GM12878 (cell line): ENCODE measurements around the gene SNX8. TPM values are rescaled to one million over a fixed set of nuclear protein-coding genes. Genes with fewer than 3 reads are reported as not detected.
A peak's percentile ranks its signal among the peaks of the same experiment; 100 is the strongest.

Source experiments
- ATAC-seq: fragments of 200-7000 bp; cut with Tn5 transposase; 3 replicates; pipeline ENCODE4 v1.9.1; 2020; ENCODE audit warnings: mild to moderate bottlenecking, moderate library complexity
- BruUV-seq: library from RNA; stranded (reverse); fragments of 400-500 nt; replicated peaks from 2 replicates; lab custom pipeline; 2021; lab: Mats Ljungman, UMichigan
- CTCF ChIA-PET: fragments of 300-600 bp; sonication (Branson Sonifier 250); formaldehyde crosslinking; extraction: SDS; loops from one replicate; lab custom pipeline; 2021; ENCODE audit warnings: inconsistent platforms; lab: Yijun Ruan, JAX
- POLR2A ChIA-PET: fragments of 350-600 bp; formaldehyde crosslinking; extraction: SDS; loops from one replicate; lab custom pipeline; 2021; ENCODE audit warnings: inconsistent platforms; lab: Charles Lee
- RAD21 ChIA-PET: fragments of 300-600 bp; sonication (Branson Sonifier 250); formaldehyde crosslinking; loops from one replicate; lab custom pipeline; 2023; ENCODE audit warnings: antibody characterized with exemption; ENCODE audit not compliant: unreplicated experiment; lab: Charles Lee
- SMC1A ChIA-PET: fragments of 300-600 bp; sonication (Branson Sonifier 250); formaldehyde crosslinking; loops from one replicate; lab custom pipeline; 2023; ENCODE audit not compliant: unreplicated experiment, uncharacterized antibody; lab: Charles Lee
- DNase-seq: peaks from one replicate; pipeline ENCODE4 v3.0.0-alpha.2; 2011; ENCODE audit warnings: low read depth, low spot score
- FAIRE-seq: peaks from 3 replicates; lab custom pipeline; 2011; peaks lifted over from hg19 to GRCh38; lab: Jason Lieb, UNC
- H2AFZ ChIP-seq: 2 replicates; pipeline ENCODE4 v1.6.0; 2011; ENCODE audit warnings: low read depth, low read length, control low read depth; ENCODE audit not compliant: control insufficient read depth
- H3K27ac ChIP-seq: 2 replicates; pipeline ENCODE4 v1.5.1; 2011; ENCODE audit warnings: control low read depth; ENCODE audit not compliant: control insufficient read depth, insufficient read depth
- H3K27me3 ChIP-seq, 2 experiments: replicated peaks in 1 of 2; 2 replicates each; pipeline versions ENCODE4 v1.6.0 to v1.6.1; 2011; ENCODE audit warnings: low read length in 1 of 2; ENCODE audit not compliant: control insufficient read depth in 2 of 2, insufficient read depth in 2 of 2
- H3K36me3 ChIP-seq, 2 experiments: 2 replicates each; pipeline ENCODE4 v1.5.1; 2011; ENCODE audit warnings: low read length in 1 of 2; ENCODE audit not compliant: control insufficient read depth in 2 of 2, insufficient read depth in 2 of 2
- H3K4me1 ChIP-seq: 2 replicates; pipeline ENCODE4 v1.6.1; 2011; ENCODE audit warnings: mild to moderate bottlenecking, low read length, moderate library complexity, mixed read lengths; ENCODE audit not compliant: control insufficient read depth, insufficient read depth
- H3K4me2 ChIP-seq: 2 replicates; pipeline ENCODE4 v1.6.0; 2011; ENCODE audit warnings: control low read depth; ENCODE audit not compliant: control insufficient read depth, insufficient read depth
- H3K4me3 ChIP-seq: fragments of 200-600 bp; sonication (generic); 2 replicates; pipeline ENCODE4 v1.5.1; 2016
- H3K79me2 ChIP-seq: 2 replicates; pipeline ENCODE4 v1.6.0; 2011; ENCODE audit warnings: low read length; ENCODE audit not compliant: control insufficient read depth, insufficient read depth
- H3K9ac ChIP-seq: 2 replicates; pipeline ENCODE4 v1.8.0; 2011; ENCODE audit warnings: low read length, control low read depth, mixed read lengths; ENCODE audit not compliant: control insufficient read depth, insufficient read depth
- H3K9me3 ChIP-seq: replicated peaks from 3 replicates; pipeline ENCODE4 v1.5.1; 2011; ENCODE audit warnings: mild to moderate bottlenecking, low read length; ENCODE audit not compliant: control insufficient read depth, insufficient read depth
- H4K20me1 ChIP-seq: 2 replicates; pipeline ENCODE4 v1.6.0; 2011; ENCODE audit not compliant: control insufficient read depth, insufficient read depth
- GATAD2B ChIP-seq: fragments of 450-650 bp; conservative IDR thresholded peaks from 2 replicates; pipeline ENCODE4 v1.6.1; 2017; ENCODE audit warnings: low read depth, mild to moderate bottlenecking, moderate library complexity
- PAX5 ChIP-seq: IDR thresholded peaks from 2 replicates; pipeline ENCODE4 v1.6.1; 2011; ENCODE audit warnings: low read depth, low read length, borderline replicate concordance
- PBX3 ChIP-seq: IDR thresholded peaks from 2 replicates; pipeline ENCODE4 v1.6.1; 2011; ENCODE audit warnings: mild to moderate bottlenecking, low read depth, low read length, moderate library complexity; ENCODE audit not compliant: insufficient replicate concordance
- POLR2A ChIP-seq: IDR thresholded peaks from 2 replicates; pipeline ENCODE4 v1.6.1; 2011; ENCODE audit warnings: low read depth, mild to moderate bottlenecking, low read length
- RB1 ChIP-seq: fragments of 450-650 bp; formaldehyde crosslinking; IDR thresholded peaks from 2 replicates; pipeline ENCODE4 v1.6.1; 2017; ENCODE audit warnings: mild to moderate bottlenecking, borderline replicate concordance
- TBL1XR1 ChIP-seq: IDR thresholded peaks from 2 replicates; pipeline ENCODE4 v1.6.1; 2012; ENCODE audit warnings: low read depth, low read length, improper control_type of control experiment
- WGBS: methylation state at CpG from one replicate; pipeline ENCODE4 v1.1.6; 2016; ENCODE audit warnings: low lambda C conversion rate; ENCODE audit not compliant: insufficient replicate concordance, insufficient coverage; ENCODE audit errors: missing lambda C conversion rate; 5-methylcytosine and 5-hydroxymethylcytosine counted together
- in situ Hi-C: fragments of 300-500 bp; cut with MboI; formaldehyde crosslinking; loops from 9 replicates; pipeline ENCODE4 v1.14.3; 2018; ENCODE audit warnings: mixed read lengths
- intact Hi-C: fragments of 100-400 bp; cut with micrococcal nuclease; formaldehyde crosslinking; loops from one replicate; pipeline ENCODE4 v1.14.2; 2022; ENCODE audit not compliant: unreplicated experiment
- polyA plus RNA-seq, 11 experiments: library from polyadenylated mRNA; depleted of rRNA in 4 of 11; unstranded in 6 of 11; stranded (reverse) in 5 of 11; fragments of >200 nt; fragmentation: Nextera tagmentation in 4 of 11; fragmentation: Illumina TruSeq in 1 of 11; extraction: Ambion mirVana in 4 of 11; extraction: Trizol in 1 of 11; gene quantifications; 1 replicate in 1 of 11; 2 replicates in 10 of 11; pipeline versions ENCODE4 v1.2.1 to v1.2.3, GENCODE V29; 2011 to 2016; ENCODE audit warnings: inconsistent platforms in 2 of 11, missing spikeins in 2 of 11, low read depth in 1 of 11
- total RNA-seq, 4 experiments: library from RNA; depleted of rRNA in 3 of 4; stranded (reverse); fragments of >200 nt in 3 of 4; fragmentation: Illumina TruSeq in 1 of 4; extraction: Trizol in 1 of 4; gene quantifications; 2 replicates each; pipeline versions ENCODE4 v1.2.1 to v1.2.3, GENCODE V29; 2013 to 2021

SNX8 gene
- total and polyA plus RNA-seq, 10 of the 15 experiments (the other 5 are each of a cell fraction or from before 2014, with no cell fraction given), result 6.4 to 210 (median 97.6) TPM

- ChIA-PET CTCF (no interaction called here), RAD21 (no interaction called here), POLR2A (interaction anchor here (0.7 kb wide), 1 partner anchor 38 kb away, joined by 4 read pairs; no protein-coding TSS in a partner anchor), SMC1A (no interaction called here)
- ATAC-seq, result no peak
- no peak for DNase-seq
- no peak for FAIRE-seq
- Histone ChIP-seq H3K79me2 (peaks cover 3% of the 10 kb centered on the region), H4K20me1 (no peaks in the 10 kb centered on the region), H3K4me3 (no peak overlapping the region), H3K4me1 (peaks cover 29% of the 10 kb centered on the region), H3K36me3 (peaks cover 8 to 41% of the 10 kb centered on the region in 2 experiments; a peak in 3 of 4 replicates), H3K27me3 (no peaks in the 10 kb centered on the region), H3K9ac (no peak overlapping the region), H3K27ac (no peak overlapping the region), H2AFZ (no peak overlapping the region), H3K9me3 (no peaks in the 10 kb centered on the region; the same call in 2 of the 3 replicates), H3K4me2 (no peak overlapping the region)
- no peak for TF ChIP-seq TBL1XR1
- TF ChIP-seq RB1, result no peak
- no peak for TF ChIP-seq PBX3
- peak; percentile 23; the same call in 1 of the 2 replicates for TF ChIP-seq POLR2A
- intact Hi-C loops (no loop called here), in situ Hi-C loops (no loop called here)
- BruUV-seq, result no TSS peak
- 98% methylated on average over 22 of the region's 32 CpGs for WGBS
Observed at GRCh38 chr7:2253525-2254244, 60.6 kb downstream of the SNX8 start.

GRCh38 chr7:2253021-2253420 lies 61.2 kb downstream of the SNX8 start:
- Histone ChIP-seq H3K79me2 (no peaks in the 10 kb centered on the region; the same call in 1 of the 2 replicates), H3K4me2 (no peak overlapping the region), H3K9ac (no peak overlapping the region), H3K4me1 (peaks cover 27% of the 10 kb centered on the region), H2AFZ (no peak overlapping the region), H3K4me3 (no peak overlapping the region), H3K27me3 (no peaks in the 10 kb centered on the region), H3K9me3 (no peaks in the 10 kb centered on the region; the same call in 2 of the 3 replicates), H4K20me1 (no peaks in the 10 kb centered on the region), H3K27ac (no peak overlapping the region), H3K36me3 (peaks cover 8 to 37% of the 10 kb centered on the region in 2 experiments; a peak in 3 of 4 replicates)
- RAD21 ChIA-PET, result no interaction called here
- 94% methylated on average over 9 of the region's 9 CpGs for WGBS
- SMC1A ChIA-PET, result no interaction called here
- BruUV-seq, result no TSS peak
- no peak for DNase-seq
- intact Hi-C loops (no loop called here), in situ Hi-C loops (no loop called here)
- CTCF ChIA-PET, result no interaction called here
- FAIRE-seq, result no peak
- POLR2A ChIA-PET, result interaction anchor here (0.7 kb wide), 1 partner anchor 38 kb away, joined by 4 read pairs; no protein-coding TSS in a partner anchor
- ATAC-seq, result no peak
- TF ChIP-seq PAX5, result 0 out of 2 replicates have a peak, but pooled peaks have one; percentile 30
- no peak for TF ChIP-seq GATAD2B
- TF ChIP-seq POLR2A, result peak; percentile 44; the same call in 1 of the 2 replicates
